ENCODE measurements around the gene TRIM37. TPM values are rescaled to one million over a fixed set of nuclear protein-coding genes. Genes with fewer than 3 reads are reported as not detected.

TRIM37 gene
- total RNA-seq, 1 donor from 2014 or later, result 43.9 TPM

DNA sequence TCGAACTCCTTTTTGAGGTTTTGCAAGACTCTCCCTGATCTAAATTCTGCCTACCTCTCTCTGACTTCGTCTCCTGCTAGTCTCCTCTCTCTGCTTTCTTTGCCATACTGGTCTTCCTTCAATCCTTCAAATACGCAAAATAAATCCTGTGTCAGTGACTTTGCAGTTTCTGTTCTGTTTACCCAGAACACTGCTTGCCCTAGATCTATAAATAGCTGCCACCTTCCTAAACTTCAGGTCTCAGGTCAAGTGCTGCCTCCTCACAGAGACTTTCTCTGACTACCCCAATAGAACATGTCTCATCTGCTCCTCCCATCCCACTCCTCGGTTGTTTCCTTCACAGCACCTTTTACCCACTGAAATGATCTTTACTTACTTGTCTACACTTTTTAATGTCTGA is 78.9 kb downstream of the TRIM37 start:
- Mint-ChIP-seq H3K9me3 (ENCODE audit: low read depth) (no peaks in the 10 kb centered on the region), H3K27me3 (ENCODE audit: low read depth) (no peaks in the 10 kb centered on the region), H3K27ac (ENCODE audit: unreplicated experiment) (no peak overlapping the region), H3K4me3 (ENCODE audit: unreplicated experiment) (no peak overlapping the region), H3K4me1 (ENCODE audit: low read depth) (peaks cover 5% of the 10 kb centered on the region), H3K36me3 (ENCODE audit: low read depth) (peaks cover 5% of the 10 kb centered on the region)
- DNase-seq (ENCODE audit: low spot score), result no peak
- TF ChIP-seq CTCF (IDR thresholded peaks at IDR 0.05), result no peak

DNA sequence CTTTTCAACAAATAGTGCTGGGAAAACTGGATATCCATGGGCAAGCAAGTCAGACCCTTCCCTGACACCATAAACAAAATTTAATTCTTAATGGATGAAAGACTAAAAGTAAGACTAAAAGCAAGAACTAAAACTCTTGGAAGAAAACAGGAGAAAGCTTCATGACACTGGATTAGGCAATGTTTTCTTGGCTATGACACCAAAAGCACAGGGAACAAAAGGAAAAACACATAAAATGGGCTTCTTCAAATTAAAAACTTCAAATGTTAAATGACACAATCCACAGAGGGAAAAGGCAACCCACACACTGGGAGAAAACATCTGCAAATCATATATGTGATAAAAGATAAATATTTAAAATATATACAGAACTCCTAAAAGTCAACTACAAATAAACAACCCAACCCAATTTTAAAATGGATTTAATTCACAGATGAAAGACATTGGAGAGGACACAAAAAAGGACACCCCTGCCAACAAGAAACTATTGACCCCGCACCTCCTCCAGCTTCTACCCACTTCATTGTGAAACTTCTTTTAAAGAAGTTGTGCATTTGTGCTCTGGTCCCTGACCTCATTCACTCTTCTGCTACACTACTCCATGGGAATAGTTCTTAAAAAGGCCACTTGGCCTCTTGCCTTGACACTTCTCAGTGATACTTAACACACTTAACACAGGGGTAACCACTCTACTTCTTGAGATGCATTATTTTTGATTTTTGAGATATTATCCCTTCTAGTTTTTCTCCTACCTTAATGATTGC is 80.3 kb downstream of the TRIM37 start:
- no peaks in the 10 kb centered on the region for H3K27me3 Mint-ChIP-seq (ENCODE audit: low read depth)
- no peaks in the 10 kb centered on the region for H3K9me3 Mint-ChIP-seq (ENCODE audit: low read depth)
- H3K36me3 Mint-ChIP-seq (ENCODE audit: low read depth), result peaks cover 7% of the 10 kb centered on the region
- no peak for TF ChIP-seq CTCF (IDR thresholded peaks at IDR 0.05)
- no peak overlapping the region for H3K4me3 Mint-ChIP-seq (ENCODE audit: unreplicated experiment)
- H3K27ac Mint-ChIP-seq (ENCODE audit: unreplicated experiment), result no peak overlapping the region
- no peak for DNase-seq (ENCODE audit: low spot score)
- H3K4me1 Mint-ChIP-seq (ENCODE audit: low read depth), result peaks cover 5% of the 10 kb centered on the region

- DNase-seq (ENCODE audit: low spot score), result no peak
- no peak for TF ChIP-seq CTCF (IDR thresholded peaks at IDR 0.05)
- Mint-ChIP-seq H3K4me3 (ENCODE audit: unreplicated experiment) (no peak overlapping the region), H3K27me3 (ENCODE audit: low read depth) (no peaks in the 10 kb centered on the region), H3K4me1 (ENCODE audit: low read depth) (peaks cover 5% of the 10 kb centered on the region), H3K36me3 (ENCODE audit: low read depth) (peaks cover 8% of the 10 kb centered on the region), H3K9me3 (ENCODE audit: low read depth) (no peaks in the 10 kb centered on the region), H3K27ac (ENCODE audit: unreplicated experiment) (no peak overlapping the region)
Measured at GRCh38 chr17:59024916-59025315, 81.8 kb downstream of the TRIM37 start.

DNA sequence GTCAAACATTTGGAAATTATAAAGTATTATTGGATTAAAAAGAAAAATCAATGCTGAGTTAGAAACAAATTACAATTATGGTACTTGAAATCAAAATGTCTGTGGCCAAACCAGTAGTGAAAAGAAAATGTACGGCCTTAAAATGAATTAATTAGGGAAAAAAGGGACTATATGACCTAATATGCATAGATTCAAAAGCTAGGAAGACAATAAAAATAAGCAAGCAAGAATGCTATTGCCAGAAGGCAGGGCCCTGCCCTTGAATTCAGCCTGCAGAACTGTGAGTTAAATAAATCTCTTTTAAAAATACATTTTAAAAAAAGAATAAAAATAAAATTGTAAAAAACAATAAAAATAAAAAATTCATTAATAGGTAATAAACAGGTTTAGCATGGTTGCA is 88.7 kb downstream of the TRIM37 start:
- no peak for DNase-seq (ENCODE audit: low spot score)
- Mint-ChIP-seq H3K4me3 (ENCODE audit: unreplicated experiment) (no peak overlapping the region), H3K27me3 (ENCODE audit: low read depth) (no peaks in the 10 kb centered on the region), H3K36me3 (ENCODE audit: low read depth) (peaks cover 6% of the 10 kb centered on the region), H3K9me3 (ENCODE audit: low read depth) (no peaks in the 10 kb centered on the region), H3K4me1 (ENCODE audit: low read depth) (no peaks in the 10 kb centered on the region), H3K27ac (ENCODE audit: unreplicated experiment) (no peak overlapping the region)
- no peak for TF ChIP-seq CTCF (IDR thresholded peaks at IDR 0.05)

GRCh38 chr17:59011975-59012374 is 94.7 kb downstream of the TRIM37 start:
- Mint-ChIP-seq H3K9me3 (ENCODE audit: low read depth) (no peaks in the 10 kb centered on the region), H3K4me1 (ENCODE audit: low read depth) (peaks cover 4% of the 10 kb centered on the region), H3K4me3 (ENCODE audit: unreplicated experiment) (no peak overlapping the region), H3K27ac (ENCODE audit: unreplicated experiment) (no peak overlapping the region), H3K27me3 (ENCODE audit: low read depth) (no peaks in the 10 kb centered on the region), H3K36me3 (ENCODE audit: low read depth) (peaks cover 9% of the 10 kb centered on the region)
- no peak for DNase-seq (ENCODE audit: low spot score)
- TF ChIP-seq CTCF (IDR thresholded peaks at IDR 0.05), result no peak
